Midbrain (tissue), 1 donor: ENCODE data around the gene MRTFA.
"Not testable (repeated sequence)": the region's sequence is repeated elsewhere in the genome, so short reads cannot be mapped to it uniquely, and the experiment has no call there.

Experiments used
- DNase-seq: peaks from one replicate; lab custom pipeline; 2025; lab: John Stamatoyannopoulos, UW

MRTFA gene

GRCh38 chr22:40394607-40395006 lies 241.9 kb downstream of the MRTFA start:
- DNase-seq, result no peak

DNA sequence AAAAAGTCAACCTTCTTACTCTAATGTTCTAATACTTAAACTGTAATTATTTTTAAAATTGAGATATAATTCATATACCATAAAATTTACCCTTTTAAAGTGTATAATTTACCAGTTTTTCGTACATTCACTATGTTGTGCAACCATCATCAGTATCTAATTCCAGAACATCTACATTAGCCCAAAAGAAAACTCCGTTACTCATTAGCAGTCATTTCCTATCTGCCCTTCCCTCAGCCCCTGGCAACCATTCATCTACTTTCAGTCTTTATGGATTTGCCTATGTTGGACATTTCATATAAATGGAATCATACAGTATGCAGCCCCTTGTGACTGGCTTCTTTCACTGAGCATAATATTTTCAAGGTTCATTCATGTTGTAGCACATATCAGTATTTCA lies 243.9 kb downstream of the MRTFA start:
- DNase-seq, result no peak

- DNase-seq, result no peak
These were observed 245.1 kb downstream of the MRTFA start for GRCh38 chr22:40391417-40391816.

- no peak for DNase-seq
These were observed 248.3 kb downstream of the MRTFA start for GRCh38 chr22:40388231-40388630.

- DNase-seq, result no peak
These were observed 248.8 kb downstream of the MRTFA start for GRCh38 chr22:40387746-40388145.

GRCh38 chr22:40385036-40385782 lies 251.3 kb downstream of the MRTFA start:
- DNase-seq, result no peak

- no peak for DNase-seq
These were observed 252.6 kb downstream of the MRTFA start for GRCh38 chr22:40383905-40384304.

- DNase-seq, result no peak
These were observed 255.1 kb downstream of the MRTFA start for GRCh38 chr22:40381461-40381860.

GRCh38 chr22:40378448-40378847 lies 258.1 kb downstream of the MRTFA start:
- not testable (repeated sequence) for DNase-seq

GRCh38 chr22:40377931-40378330 lies 258.6 kb downstream of the MRTFA start:
- DNase-seq, result no peak

GRCh38 chr22:40376149-40376548 lies 260.4 kb downstream of the MRTFA start:
- no peak for DNase-seq

GRCh38 chr22:40374567-40374966 lies 262.0 kb downstream of the MRTFA start:
- DNase-seq, result no peak

- DNase-seq, result no peak
These were observed 267.7 kb downstream of the MRTFA start for GRCh38 chr22:40368836-40369235.

- no peak for DNase-seq
These were observed 268.5 kb downstream of the MRTFA start for GRCh38 chr22:40368016-40368415.

DNA sequence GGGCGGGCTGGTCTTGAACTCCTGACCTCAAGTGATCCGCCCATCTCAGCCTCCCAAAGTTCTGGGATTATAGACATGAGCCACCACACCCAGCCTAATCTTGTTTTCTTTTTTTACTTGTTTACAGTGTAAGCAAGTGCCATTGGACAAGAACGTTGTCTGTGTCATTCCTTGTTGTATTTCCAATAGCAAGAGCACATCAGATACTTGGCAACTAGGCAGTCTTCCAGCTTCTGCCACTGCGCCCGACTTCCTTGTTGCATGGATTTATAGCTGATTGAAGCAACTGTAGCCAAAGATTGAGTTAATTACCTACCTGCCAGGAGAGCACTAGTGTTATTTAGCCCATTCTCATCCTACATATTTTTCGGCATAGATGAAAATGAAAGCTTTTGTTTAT lies 269.2 kb downstream of the MRTFA start:
- no peak for DNase-seq

GRCh38 chr22:40366068-40366467 lies 270.5 kb downstream of the MRTFA start:
- DNase-seq, result no peak

- DNase-seq, result no peak
These were observed 272.1 kb downstream of the MRTFA start for GRCh38 chr22:40364431-40364830.

DNA sequence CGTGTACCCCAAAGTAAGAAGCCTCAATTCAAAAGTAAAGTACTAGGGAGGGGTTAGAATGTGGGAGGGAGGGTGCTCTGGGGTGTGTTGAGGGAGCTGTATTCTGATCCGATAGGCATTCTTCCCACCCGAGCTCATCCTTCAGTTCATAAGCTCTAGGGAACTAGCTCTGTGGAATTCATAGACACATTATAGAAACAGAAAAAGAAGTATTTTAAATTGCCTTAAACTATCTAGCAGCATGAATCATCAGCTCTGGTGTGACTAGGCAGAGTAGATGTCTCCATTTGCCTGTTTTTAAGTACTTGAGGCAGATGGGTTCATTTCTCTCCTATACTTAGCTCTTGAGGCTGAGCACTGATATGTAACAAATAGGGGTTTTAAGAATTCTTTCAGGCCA lies 273.5 kb downstream of the MRTFA start:
- DNase-seq, result no peak

GRCh38 chr22:40361100-40361499 lies 275.4 kb downstream of the MRTFA start:
- DNase-seq, result no peak
